ENCODE data around the gene TNFSF10.
"Not testable (repeated sequence)": the region's sequence is repeated elsewhere in the genome, so short reads cannot be mapped to it uniquely, and the experiment has no call there.

The TNFSF10 gene

GRCh38 chr3:172543419-172543818, 20.2 kb upstream of the TNFSF10 start:
- no peak for DNase-seq

- DNase-seq: no peak
These were observed 19.8 kb upstream of the TNFSF10 start for GRCh38 chr3:172542999-172543398.

GRCh38 chr3:172541945-172542488, 18.8 kb upstream of the TNFSF10 start:
- no peak for DNase-seq

- no peak for DNase-seq
These were observed 16.8 kb upstream of the TNFSF10 start for GRCh38 chr3:172540049-172540448.

- no peak for DNase-seq
These were observed 16.0 kb upstream of the TNFSF10 start for GRCh38 chr3:172539273-172539672.

- DNase-seq: peak; percentile 31
These were observed 15.3 kb upstream of the TNFSF10 start for GRCh38 chr3:172538368-172539151.

- DNase-seq: no peak
These were observed 14.4 kb upstream of the TNFSF10 start for GRCh38 chr3:172537507-172538158.

GRCh38 chr3:172536993-172537419, 13.8 kb upstream of the TNFSF10 start:
- DNase-seq: peak; percentile 17

GRCh38 chr3:172536505-172536904, 13.3 kb upstream of the TNFSF10 start:
- DNase-seq: no peak

GRCh38 chr3:172530566-172530965, 7.3 kb upstream of the TNFSF10 start:
- peak; percentile 94 for DNase-seq

GRCh38 chr3:172530101-172530561, 6.9 kb upstream of the TNFSF10 start:
- DNase-seq: peak; percentile 58

- DNase-seq: no peak
These were observed 5.4 kb upstream of the TNFSF10 start for GRCh38 chr3:172528677-172529076.

GRCh38 chr3:172527306-172527705, 4.1 kb upstream of the TNFSF10 start:
- no peak for DNase-seq

GRCh38 chr3:172525116-172525613, 1.9 kb upstream of the TNFSF10 start:
- DNase-seq: no peak

GRCh38 chr3:172524611-172525010, 1.4 kb upstream of the TNFSF10 start:
- no peak for DNase-seq

- not testable (repeated sequence) for DNase-seq
These were observed 1.1 kb downstream of the TNFSF10 start for GRCh38 chr3:172521837-172522726.

GRCh38 chr3:172520301-172520831, 2.9 kb downstream of the TNFSF10 start:
- DNase-seq: no peak

- DNase-seq: no peak
These were observed 3.5 kb downstream of the TNFSF10 start for GRCh38 chr3:172519740-172520139.

- DNase-seq: no peak
These were observed 4.1 kb downstream of the TNFSF10 start for GRCh38 chr3:172518929-172519640.

- peak; percentile 85 for DNase-seq
These were observed 5.3 kb downstream of the TNFSF10 start for GRCh38 chr3:172517859-172518466.
